Panc1 (cell line): ENCODE results near the gene TTC9C. TPM values are rescaled to one million over a fixed set of nuclear protein-coding genes. Genes with fewer than 3 reads are reported as not detected.
"Not testable (repeated sequence)": the region's sequence is repeated elsewhere in the genome, so short reads cannot be mapped to it uniquely, and the experiment has no call there.

Experiments
- ATAC-seq: fragments of 200-7000 bp; cut with Tn5 transposase; 2 replicates; pipeline ENCODE4 v1.9.1; 2020; ENCODE audit warnings: mild to moderate bottlenecking, moderate library complexity
- BruUV-seq: library from RNA; stranded (reverse); fragments of 400-500 nt; replicated peaks from 2 replicates; lab custom pipeline; 2021; lab: Mats Ljungman, UMichigan
- CTCF ChIA-PET: fragments of 300-600 bp; sonication (Branson Sonifier 250); formaldehyde crosslinking; loops from one replicate; lab custom pipeline; 2022; ENCODE audit warnings: antibody characterized with exemption; lab: Charles Lee
- POLR2A ChIA-PET: fragments of 300-600 bp; sonication (Branson Sonifier 250); formaldehyde crosslinking; loops from one replicate; lab custom pipeline; 2022; ENCODE audit warnings: antibody characterized with exemption; lab: Charles Lee
- DNase-seq: peaks from one replicate; pipeline ENCODE4 v3.0.0-alpha.2; 2010; ENCODE audit warnings: low read depth, low spot score
- H3K27ac ChIP-seq: 2 replicates; pipeline ENCODE4 v1.5.1; 2011; ENCODE audit warnings: mild to moderate bottlenecking, low read length, inconsistent platforms
- H3K27me3 ChIP-seq: fragments of 200-500 bp; sonication (Bioruptor generic); 2 replicates; pipeline ENCODE4 v1.6.0; 2014; ENCODE audit warnings: low read length, inconsistent platforms; ENCODE audit not compliant: control insufficient read depth, insufficient read depth
- H3K36me3 ChIP-seq: fragments of 200-500 bp; sonication (Bioruptor generic); 2 replicates; pipeline ENCODE4 v1.5.1; 2014; ENCODE audit warnings: inconsistent platforms, mild to moderate bottlenecking, low read length, moderate library complexity; ENCODE audit not compliant: control insufficient read depth, insufficient read depth
- H3K4me1 ChIP-seq: 2 replicates; pipeline ENCODE4 v1.5.1; 2011; ENCODE audit warnings: inconsistent platforms, mild to moderate bottlenecking, low read length, moderate library complexity; ENCODE audit not compliant: control insufficient read depth, insufficient read depth
- H3K4me3 ChIP-seq, 2 experiments: 2 replicates each; pipeline ENCODE4 v1.5.1; 2011 to 2012; ENCODE audit warnings: low read depth in 2 of 2, low read length in 2 of 2, mild to moderate bottlenecking in 2 of 2, inconsistent platforms in 1 of 2, moderate library complexity in 1 of 2
- H3K9me3 ChIP-seq: fragments of 200-500 bp; sonication (Bioruptor generic); 2 replicates; pipeline ENCODE4 v1.5.1; 2014; ENCODE audit warnings: low read depth, mild to moderate bottlenecking, inconsistent platforms, low read length, moderate library complexity; ENCODE audit not compliant: control insufficient read depth, insufficient read depth
- POLR2AphosphoS5 ChIP-seq: IDR thresholded peaks from 2 replicates; pipeline ENCODE4 v1.6.1; 2012; ENCODE audit warnings: mild to moderate bottlenecking, low read depth, low read length, moderate library complexity
- SIN3A ChIP-seq: IDR thresholded peaks from 2 replicates; pipeline ENCODE4 v1.6.1; 2012; ENCODE audit warnings: low read depth, mild to moderate bottlenecking, low read length, moderate library complexity, borderline replicate concordance; ENCODE audit not compliant: insufficient read depth
- TCF7L2 ChIP-seq: IDR thresholded peaks from 2 replicates; pipeline ENCODE4 v1.6.1; 2011; ENCODE audit warnings: mild to moderate bottlenecking, low read depth, low read length, inconsistent platforms
- in situ Hi-C: cut with HindIII; loops from 2 replicates; pipeline ENCODE4 v1.10.0; 2016; ENCODE audit warnings: low sequenced_read_pairs, low pct_unique_long_range_greater_than_20kb
- intact Hi-C: fragments of 100-400 bp; cut with micrococcal nuclease; formaldehyde crosslinking; loops from one replicate; pipeline ENCODE4 v1.10.0; 2022; ENCODE audit not compliant: unreplicated experiment
- total RNA-seq: library from RNA; stranded (reverse); gene quantifications from one replicate; pipeline ENCODE4 v1.2.1, GENCODE V29; 2021; ENCODE audit not compliant: unreplicated experiment
- TF ChIP-seq, protein P1 (sequence below), 2 experiments: IDR thresholded peaks; 2 replicates each; pipeline ENCODE4 v1.6.1; 2011 to 2012; ENCODE audit warnings: low read depth in 2 of 2, control low read depth in 1 of 2, low read length in 1 of 2, mild to moderate bottlenecking in 1 of 2, moderate library complexity in 1 of 2; ENCODE audit not compliant: insufficient read depth in 1 of 2
- TF ChIP-seq, protein P2 (sequence below): fragments of 450-650 bp; IDR thresholded peaks from 2 replicates; pipeline ENCODE4 v1.5.1; 2017; ENCODE audit warnings: mild to moderate bottlenecking

Gene TTC9C
- total RNA-seq, 1 experiment from 2014 or later, result 39.4 TPM

DNA sequence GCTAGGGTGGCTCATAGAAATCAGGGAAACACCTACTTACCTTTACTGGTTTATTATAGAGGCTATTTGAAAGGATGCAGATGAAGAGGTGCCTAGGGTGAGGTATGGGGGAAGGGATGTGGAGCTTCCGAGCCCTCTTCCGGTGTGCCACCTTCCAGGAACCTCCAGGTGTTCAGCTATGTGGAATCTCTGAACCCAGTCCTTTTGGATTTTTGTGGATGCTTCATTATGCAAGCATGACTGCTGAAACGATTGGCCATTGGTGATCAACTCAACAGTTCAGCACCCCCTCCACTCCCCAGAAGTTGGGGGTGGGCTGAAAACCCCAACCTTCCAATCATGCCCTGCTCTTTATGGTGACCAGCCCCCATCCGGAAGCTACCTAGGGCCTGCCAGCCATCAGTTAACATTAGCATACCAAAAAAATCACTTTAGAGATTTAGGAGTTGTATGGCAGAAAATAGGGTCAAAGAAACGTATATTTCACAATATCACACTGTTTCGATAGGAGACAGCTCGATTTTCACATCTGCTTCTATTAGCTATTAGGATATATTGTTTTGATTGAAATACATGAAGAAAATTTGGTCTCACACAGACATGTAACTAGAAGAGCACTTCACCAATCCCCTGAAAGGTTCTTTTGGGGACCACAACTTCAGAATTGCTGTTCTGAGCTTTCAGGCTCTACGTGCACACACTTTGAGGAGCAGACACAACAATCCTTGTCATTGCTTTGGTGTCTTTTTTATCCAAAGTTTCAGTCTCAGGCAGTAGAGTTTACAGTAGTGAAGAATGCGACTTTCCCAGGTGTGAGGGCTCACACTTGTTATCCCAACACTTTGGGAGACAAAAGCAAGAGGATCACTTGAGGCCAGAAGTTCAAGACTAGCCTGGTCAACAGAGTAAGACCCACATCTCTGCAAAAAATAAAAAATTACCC lies 29.8 kb downstream of the TTC9C start:
- Histone ChIP-seq H3K36me3 (peaks cover 2% of the 10 kb centered on the region; the same call in 1 of the 2 replicates), H3K9me3 (no peaks in the 10 kb centered on the region), H3K27ac (no peak overlapping the region), H3K4me1 (peaks cover 13% of the 10 kb centered on the region), H3K4me3 (no peak overlapping the region), H3K27me3 (no peaks in the 10 kb centered on the region)
- in situ Hi-C loops, result no loop called here
- DNase-seq (no peak), ATAC-seq (no peak)
- BruUV-seq, result no TSS peak
- POLR2A ChIA-PET, result no interaction called here
- intact Hi-C loops, result no loop called here
- CTCF ChIA-PET, result interaction anchor here (0.6 to 0.7 kb wide), 2 partner anchors 10 to 415 kb away, joined by 3 to 4 read pairs; no protein-coding TSS in a partner anchor
- TF ChIP-seq, protein P1, sequence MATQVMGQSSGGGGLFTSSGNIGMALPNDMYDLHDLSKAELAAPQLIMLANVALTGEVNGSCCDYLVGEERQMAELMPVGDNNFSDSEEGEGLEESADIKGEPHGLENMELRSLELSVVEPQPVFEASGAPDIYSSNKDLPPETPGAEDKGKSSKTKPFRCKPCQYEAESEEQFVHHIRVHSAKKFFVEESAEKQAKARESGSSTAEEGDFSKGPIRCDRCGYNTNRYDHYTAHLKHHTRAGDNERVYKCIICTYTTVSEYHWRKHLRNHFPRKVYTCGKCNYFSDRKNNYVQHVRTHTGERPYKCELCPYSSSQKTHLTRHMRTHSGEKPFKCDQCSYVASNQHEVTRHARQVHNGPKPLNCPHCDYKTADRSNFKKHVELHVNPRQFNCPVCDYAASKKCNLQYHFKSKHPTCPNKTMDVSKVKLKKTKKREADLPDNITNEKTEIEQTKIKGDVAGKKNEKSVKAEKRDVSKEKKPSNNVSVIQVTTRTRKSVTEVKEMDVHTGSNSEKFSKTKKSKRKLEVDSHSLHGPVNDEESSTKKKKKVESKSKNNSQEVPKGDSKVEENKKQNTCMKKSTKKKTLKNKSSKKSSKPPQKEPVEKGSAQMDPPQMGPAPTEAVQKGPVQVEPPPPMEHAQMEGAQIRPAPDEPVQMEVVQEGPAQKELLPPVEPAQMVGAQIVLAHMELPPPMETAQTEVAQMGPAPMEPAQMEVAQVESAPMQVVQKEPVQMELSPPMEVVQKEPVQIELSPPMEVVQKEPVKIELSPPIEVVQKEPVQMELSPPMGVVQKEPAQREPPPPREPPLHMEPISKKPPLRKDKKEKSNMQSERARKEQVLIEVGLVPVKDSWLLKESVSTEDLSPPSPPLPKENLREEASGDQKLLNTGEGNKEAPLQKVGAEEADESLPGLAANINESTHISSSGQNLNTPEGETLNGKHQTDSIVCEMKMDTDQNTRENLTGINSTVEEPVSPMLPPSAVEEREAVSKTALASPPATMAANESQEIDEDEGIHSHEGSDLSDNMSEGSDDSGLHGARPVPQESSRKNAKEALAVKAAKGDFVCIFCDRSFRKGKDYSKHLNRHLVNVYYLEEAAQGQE (IDR thresholded peaks at IDR 0.05; ENCODE audit: insufficient read depth in 1 of 2, low read depth in 2 of 2, low read length in 1 of 2), result no peak
- TF ChIP-seq TCF7L2 (no peak), SIN3A (no peak), POLR2AphosphoS5 (no peak)
- TF ChIP-seq, protein P2, sequence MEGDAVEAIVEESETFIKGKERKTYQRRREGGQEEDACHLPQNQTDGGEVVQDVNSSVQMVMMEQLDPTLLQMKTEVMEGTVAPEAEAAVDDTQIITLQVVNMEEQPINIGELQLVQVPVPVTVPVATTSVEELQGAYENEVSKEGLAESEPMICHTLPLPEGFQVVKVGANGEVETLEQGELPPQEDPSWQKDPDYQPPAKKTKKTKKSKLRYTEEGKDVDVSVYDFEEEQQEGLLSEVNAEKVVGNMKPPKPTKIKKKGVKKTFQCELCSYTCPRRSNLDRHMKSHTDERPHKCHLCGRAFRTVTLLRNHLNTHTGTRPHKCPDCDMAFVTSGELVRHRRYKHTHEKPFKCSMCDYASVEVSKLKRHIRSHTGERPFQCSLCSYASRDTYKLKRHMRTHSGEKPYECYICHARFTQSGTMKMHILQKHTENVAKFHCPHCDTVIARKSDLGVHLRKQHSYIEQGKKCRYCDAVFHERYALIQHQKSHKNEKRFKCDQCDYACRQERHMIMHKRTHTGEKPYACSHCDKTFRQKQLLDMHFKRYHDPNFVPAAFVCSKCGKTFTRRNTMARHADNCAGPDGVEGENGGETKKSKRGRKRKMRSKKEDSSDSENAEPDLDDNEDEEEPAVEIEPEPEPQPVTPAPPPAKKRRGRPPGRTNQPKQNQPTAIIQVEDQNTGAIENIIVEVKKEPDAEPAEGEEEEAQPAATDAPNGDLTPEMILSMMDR, result no peak

DNA sequence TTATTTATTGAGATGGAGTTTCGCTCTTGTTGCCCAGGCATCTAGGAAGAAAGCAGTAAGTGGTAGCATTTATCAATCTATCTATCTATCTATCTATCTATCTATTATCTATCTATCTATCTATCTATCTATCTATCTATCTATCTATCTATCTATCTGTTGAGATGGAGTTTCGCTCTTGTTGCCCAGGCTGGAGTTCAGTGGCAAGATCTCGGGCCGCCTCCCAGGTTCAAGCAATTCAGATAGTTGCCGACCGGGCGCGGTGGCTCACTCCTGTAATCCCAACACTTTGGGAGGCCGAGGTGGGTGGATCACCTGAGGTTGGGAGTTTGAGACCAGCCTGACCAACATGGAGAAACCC lies 32.6 kb downstream of the TTC9C start:
- H3K4me1 ChIP-seq, BruUV-seq, intact Hi-C loops, in situ Hi-C loops, H3K27me3 ChIP-seq, H3K9me3 ChIP-seq, DNase-seq, H3K36me3 ChIP-seq: not testable (repeated sequence)
- H3K27ac ChIP-seq, result 0 out of 2 replicates have a peak overlapping the region, but pooled peaks have one; percentile 42
- ChIA-PET POLR2A (interaction anchor here (0.6 kb wide), 1 partner anchor 9 kb away, joined by 3 read pairs; no protein-coding TSS in a partner anchor), CTCF (interaction anchor here (0.7 kb wide), 2 partner anchors 104 to 336 kb away, joined by 7 to 8 read pairs; no protein-coding TSS in a partner anchor)
- ATAC-seq, result peak; percentile 27; the same call in 1 of the 2 replicates
- peak overlapping the region; percentile 66 to 84 for H3K4me3 ChIP-seq
